KOPT-K1 (cell line): ENCODE measurements around the gene SLC38A5.

Experiments
- H3K27ac ChIP-seq: fragments of 200-600 bp; sonication (generic); 2 replicates; pipeline ENCODE4 v1.5.1; 2016; ENCODE audit warnings: antibody characterized with exemption, mild to moderate bottlenecking, low read depth, low read length; ENCODE audit not compliant: poor library complexity, severe bottlenecking
- H3K36me3 ChIP-seq: fragments of 200-600 bp; sonication (generic); 2 replicates; pipeline ENCODE4 v1.5.1; 2017; ENCODE audit warnings: antibody characterized with exemption, mild to moderate bottlenecking, low read length, moderate library complexity; ENCODE audit not compliant: insufficient read depth
- H3K9me3 ChIP-seq: fragments of 200-600 bp; sonication (generic); 2 replicates; pipeline ENCODE4 v1.5.1; 2017; ENCODE audit warnings: antibody characterized with exemption, low read length, mild to moderate bottlenecking; ENCODE audit not compliant: insufficient read depth, poor library complexity, severe bottlenecking

SLC38A5 gene

DNA sequence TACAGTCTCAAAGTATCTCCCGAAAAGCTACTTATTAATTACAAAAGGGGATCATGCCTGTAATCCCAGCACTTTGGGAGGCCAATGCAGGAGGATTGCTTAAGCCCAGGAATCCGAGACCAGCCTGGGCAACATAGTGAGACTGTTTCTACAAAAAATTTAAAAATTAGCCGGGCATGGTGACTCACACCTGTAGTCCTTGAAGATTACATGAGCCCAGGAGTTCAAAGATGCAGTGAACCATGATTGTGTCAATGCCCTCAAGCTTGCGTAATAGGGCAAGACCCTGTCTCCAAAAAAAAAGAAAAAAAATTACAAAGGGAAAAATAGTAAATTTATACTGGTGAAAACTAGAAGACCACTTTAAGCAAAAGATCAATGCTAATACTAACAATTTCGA, 35.4 kb upstream of the SLC38A5 start:
- H3K9me3 ChIP-seq = no peaks in the 10 kb centered on the region
- no peak overlapping the region for H3K27ac ChIP-seq
- no peaks in the 10 kb centered on the region for H3K36me3 ChIP-seq

DNA sequence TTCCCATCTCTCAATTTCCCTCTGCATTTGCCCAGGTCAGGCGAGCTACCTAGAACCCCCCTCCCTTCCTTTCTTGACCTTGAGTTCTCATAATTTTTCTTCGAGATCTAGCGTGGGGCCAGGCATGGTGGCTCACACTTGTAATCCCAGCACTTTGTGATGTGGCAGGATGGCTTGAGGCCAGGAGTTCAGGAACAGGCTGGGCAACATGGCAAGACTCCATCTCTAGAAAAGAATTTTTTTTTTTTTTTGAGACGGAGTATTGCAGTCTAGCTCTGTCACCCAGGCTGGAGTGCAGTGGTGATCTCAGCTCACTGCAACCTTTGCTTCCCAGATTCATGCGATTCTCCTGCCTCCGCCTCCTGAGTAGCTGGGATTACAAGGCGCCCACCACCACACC, 34.2 kb upstream of the SLC38A5 start:
- Histone ChIP-seq H3K9me3 (no peaks in the 10 kb centered on the region), H3K27ac (no peak overlapping the region), H3K36me3 (no peaks in the 10 kb centered on the region)

DNA sequence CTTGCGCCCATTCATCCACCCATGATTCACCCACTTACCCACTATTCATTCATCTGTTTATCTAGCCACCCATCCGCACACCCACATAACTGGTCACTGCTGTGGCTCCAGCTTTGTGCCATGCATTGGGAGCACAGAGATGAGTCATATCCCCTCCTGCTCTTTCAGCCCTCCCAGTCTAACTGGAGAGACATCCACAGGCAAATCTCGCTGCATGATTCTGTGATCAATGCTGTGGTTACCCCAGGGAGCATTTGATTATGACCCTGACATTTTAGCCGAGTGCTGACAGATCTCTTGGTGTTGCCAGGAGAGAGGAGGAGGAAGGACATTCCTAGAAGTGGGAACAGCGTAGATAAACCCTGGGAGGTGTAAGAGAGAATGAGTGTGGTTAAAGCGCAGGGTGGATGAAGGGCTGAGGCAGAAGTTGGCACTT, 28.3 kb upstream of the SLC38A5 start:
- Histone ChIP-seq H3K27ac (no peak overlapping the region), H3K9me3 (no peaks in the 10 kb centered on the region)

DNA sequence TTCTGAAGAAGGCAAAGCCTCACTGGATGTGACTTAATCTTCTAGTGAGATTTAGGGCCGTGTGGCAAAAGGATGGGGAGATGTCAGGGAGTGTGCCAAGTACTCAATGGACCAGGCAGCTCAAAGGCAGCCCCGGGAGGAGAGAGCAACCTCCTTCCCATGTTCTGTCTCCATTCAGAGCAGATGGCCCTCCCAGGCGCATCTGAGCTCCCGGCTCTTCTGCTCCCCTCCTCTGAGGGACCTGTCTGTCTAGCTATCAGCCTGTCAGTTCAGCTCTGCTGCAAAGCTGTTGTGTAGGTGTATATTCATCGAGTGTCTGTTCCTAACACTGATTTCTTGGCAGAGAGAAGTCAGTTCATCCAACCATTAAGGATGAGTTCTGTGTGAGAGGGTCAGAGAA, 27.8 kb upstream of the SLC38A5 start:
- H3K36me3 ChIP-seq = no peaks in the 10 kb centered on the region

More for the DNA sequence above, 28.3 kb upstream of the SLC38A5 start:
- no peaks in the 10 kb centered on the region for H3K36me3 ChIP-seq

DNA sequence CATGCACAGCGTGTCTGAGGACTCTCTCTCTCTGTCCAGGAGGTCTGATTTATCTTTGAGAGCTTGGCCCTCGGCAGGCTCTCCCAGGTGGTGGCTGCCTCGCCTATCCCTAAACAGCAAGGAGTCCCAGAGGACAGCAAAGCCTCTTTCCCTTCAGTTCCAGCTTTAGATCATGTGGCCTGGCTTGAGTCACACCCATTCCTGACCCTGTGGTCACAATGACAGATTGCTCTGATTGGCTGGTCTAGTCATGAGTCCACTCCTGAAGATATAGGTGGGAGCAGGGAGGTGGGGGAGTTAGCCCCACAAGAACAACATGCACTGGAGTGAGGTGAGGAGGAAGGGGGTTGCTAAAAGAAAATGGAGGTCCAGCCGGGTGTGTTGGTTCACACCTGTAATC, 26.6 kb upstream of the SLC38A5 start:
- Histone ChIP-seq H3K27ac (no peak overlapping the region), H3K36me3 (no peaks in the 10 kb centered on the region), H3K9me3 (no peaks in the 10 kb centered on the region)

More for the DNA sequence above, 27.8 kb upstream of the SLC38A5 start:
- Histone ChIP-seq H3K27ac (no peak overlapping the region), H3K9me3 (no peaks in the 10 kb centered on the region)

DNA sequence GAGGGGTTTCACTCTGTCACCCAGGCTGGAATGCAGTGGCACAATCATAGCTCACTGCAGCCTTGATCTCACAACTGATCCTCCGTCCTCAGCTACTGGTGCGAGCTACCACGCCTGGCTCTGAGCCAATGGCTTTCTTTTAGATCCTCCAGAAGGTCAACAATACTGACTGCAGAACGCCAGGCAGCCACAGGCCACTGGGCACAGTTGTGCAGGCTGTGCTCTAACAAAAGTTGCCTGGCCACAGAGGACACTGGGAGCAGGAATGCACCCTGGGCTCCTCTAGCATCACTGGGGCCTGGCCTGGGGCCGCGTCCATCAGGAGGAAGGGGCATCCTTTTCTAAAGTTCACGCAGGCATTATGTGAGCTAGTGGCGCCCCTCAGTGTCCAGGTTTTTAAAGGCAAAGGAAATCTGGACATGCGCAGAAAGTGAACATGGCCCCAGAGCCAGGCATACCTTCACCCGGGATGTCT, 23.9 kb upstream of the SLC38A5 start:
- H3K9me3 ChIP-seq = no peaks in the 10 kb centered on the region
- no peaks in the 10 kb centered on the region for H3K36me3 ChIP-seq
- no peak overlapping the region for H3K27ac ChIP-seq

DNA sequence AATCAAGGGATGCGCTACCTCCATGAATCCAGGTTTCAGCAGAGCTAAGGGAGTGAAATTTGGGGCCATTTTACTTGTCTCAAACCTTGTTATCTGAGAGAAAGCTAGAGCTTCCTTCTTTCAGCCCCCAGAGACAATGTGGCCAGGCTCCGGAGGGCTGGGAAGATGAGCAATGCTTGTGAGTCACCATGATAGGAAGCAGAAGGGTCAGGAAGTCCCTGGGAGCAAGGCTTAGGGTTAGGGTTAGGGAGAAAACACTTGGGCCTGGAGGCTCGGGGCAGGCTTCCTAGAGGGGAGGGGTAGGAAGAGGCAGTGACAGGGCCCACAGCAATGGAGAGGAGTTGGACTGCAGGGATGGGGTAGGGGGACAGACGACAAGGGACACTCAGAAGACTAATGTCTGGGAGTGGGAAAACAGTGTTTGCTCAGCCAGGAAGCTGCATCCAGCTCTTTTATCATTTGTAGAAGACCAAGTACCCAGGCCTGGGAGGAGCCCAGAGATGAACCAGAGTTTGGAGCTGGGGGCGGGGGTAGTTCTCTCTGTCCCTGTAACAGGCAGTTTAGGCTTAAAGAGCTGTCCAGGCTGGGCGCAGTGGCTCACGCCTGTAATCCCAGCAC, 22.3 kb upstream of the SLC38A5 start:
- H3K27ac ChIP-seq = no peak overlapping the region
- no peaks in the 10 kb centered on the region for H3K9me3 ChIP-seq
- peaks cover 5% of the 10 kb centered on the region; the same call in 1 of the 2 replicates for H3K36me3 ChIP-seq

DNA sequence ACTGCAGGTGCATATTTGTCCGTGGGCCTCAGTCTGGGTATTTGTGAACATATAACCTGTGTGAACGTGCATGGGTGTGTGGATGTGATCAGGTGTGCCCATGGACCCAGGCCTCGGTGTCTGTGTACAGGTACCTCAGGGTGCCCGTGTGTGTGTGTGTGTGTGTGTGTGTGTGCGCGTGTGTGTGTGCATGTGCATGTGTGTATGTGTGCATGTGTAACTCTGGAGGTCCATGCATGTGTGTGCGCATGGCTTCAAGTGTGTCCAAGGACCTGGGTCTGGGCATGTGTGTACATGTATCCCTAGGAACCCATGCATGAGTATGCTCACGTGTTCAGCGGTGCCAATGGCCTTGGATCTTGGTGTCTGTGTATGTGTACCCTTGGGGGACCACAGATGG, 21.7 kb upstream of the SLC38A5 start:
- H3K27ac ChIP-seq = no peak overlapping the region
- peaks cover 11% of the 10 kb centered on the region; the same call in 1 of the 2 replicates for H3K36me3 ChIP-seq
- no peaks in the 10 kb centered on the region for H3K9me3 ChIP-seq

DNA sequence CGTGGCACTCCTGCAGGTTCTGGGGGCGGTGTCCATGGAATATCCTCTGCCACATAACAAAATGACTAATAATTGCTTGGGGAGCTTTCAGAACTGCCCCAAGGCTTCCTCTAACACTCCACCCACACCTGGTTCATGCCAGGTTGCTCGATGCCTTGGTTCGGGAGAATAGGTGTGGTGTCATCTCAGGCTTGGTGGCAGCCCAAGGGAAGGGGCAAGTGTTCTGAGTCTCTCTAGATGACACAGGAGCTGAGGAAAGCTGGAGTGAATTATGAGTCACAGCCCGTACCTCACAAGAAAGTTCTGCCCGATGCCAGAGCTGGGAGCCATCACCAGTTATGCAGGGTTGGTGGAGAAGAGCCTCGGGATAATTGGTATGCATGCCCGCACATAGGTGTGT, 20.6 kb upstream of the SLC38A5 start:
- Histone ChIP-seq H3K36me3 (peaks cover 15% of the 10 kb centered on the region; the same call in 1 of the 2 replicates), H3K9me3 (no peaks in the 10 kb centered on the region), H3K27ac (no peak overlapping the region)

DNA sequence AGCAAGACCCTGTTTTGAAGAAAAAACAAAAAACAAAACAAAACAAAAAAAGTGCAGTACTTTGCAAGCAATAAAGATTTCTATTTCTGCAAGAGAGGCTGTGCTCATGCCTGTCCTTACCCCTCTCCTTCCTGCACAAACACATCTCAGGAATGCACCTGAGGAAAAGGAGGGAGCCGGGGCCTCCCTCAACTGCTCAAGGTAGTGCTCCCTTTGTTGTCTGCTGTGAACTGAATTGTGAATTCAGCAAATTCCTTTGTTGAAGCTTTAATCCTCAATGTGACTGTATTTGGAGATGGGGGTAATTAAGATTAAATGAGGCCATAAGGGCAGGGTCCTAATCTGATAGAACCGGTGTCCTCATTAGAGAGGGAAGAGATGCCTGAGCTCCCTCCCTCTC, 19.8 kb upstream of the SLC38A5 start:
- peaks cover 23% of the 10 kb centered on the region; the same call in 1 of the 2 replicates for H3K36me3 ChIP-seq
- no peaks in the 10 kb centered on the region for H3K9me3 ChIP-seq
- no peak overlapping the region for H3K27ac ChIP-seq

DNA sequence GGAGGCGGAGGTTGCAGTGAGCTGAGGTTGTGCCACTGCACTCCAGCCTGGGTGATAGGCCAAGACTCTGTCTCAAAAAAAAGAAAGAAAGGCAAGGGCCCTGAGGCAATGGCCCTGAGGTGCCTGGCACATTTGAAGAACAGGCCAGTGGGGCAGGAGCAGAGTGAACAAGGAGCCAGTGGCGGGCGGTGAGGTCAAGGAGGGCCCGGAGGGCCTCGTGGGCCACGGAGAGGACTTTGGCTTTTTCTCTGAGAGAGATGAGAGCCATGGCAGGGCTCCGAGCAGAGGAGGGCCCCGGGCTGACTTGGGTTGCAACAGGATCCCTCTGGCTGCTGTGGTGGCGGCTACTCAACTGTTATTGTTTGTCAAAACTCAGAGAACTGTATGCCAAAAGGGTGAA, 19.2 kb upstream of the SLC38A5 start:
- Histone ChIP-seq H3K27ac (no peak overlapping the region), H3K36me3 (peaks cover 29% of the 10 kb centered on the region; the same call in 1 of the 2 replicates), H3K9me3 (no peaks in the 10 kb centered on the region)

DNA sequence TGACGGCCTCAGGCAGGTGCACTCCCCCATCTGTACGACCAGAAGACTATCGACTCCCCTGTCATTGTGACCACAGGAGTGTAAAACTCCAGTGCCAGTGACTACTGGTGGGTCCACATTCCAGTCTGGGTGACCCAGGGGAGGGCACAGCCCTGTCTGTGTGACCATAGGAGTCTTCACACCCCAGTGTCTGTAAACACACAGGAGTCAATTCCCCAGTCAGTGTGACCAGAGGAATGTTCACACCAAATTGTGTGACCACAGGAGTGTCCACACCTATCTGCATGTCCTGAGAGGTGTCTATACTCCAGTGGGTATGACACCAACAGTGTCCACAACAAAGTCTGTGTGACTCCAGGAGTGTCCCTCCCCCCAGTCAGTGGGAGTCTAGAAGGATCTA, 18.0 kb upstream of the SLC38A5 start:
- H3K36me3 ChIP-seq = peaks cover 39% of the 10 kb centered on the region
- H3K9me3 ChIP-seq = no peaks in the 10 kb centered on the region
- no peak overlapping the region for H3K27ac ChIP-seq

DNA sequence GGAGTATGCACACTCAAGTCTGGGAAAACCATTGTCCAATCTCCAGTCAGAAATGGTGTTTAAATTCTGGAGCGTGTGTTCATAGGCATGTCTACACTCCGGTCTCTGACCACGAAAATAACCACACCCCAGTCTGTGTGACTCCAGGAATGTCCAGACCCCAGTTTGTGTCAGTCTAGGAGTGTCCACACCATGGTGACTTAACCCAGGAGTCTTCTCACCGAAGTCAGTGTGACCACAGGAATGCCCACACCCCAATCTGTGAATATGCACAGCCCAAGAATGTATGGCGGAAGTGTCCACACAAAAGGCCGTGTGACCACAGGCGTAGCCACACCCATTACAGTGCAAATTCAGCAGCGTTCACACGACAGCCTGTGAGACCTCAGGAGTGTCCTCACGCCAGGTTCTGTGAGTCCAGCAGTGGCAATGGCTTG, 17.3 kb upstream of the SLC38A5 start:
- no peaks in the 10 kb centered on the region for H3K9me3 ChIP-seq
- H3K27ac ChIP-seq = no peak overlapping the region
- peaks cover 46% of the 10 kb centered on the region for H3K36me3 ChIP-seq

DNA sequence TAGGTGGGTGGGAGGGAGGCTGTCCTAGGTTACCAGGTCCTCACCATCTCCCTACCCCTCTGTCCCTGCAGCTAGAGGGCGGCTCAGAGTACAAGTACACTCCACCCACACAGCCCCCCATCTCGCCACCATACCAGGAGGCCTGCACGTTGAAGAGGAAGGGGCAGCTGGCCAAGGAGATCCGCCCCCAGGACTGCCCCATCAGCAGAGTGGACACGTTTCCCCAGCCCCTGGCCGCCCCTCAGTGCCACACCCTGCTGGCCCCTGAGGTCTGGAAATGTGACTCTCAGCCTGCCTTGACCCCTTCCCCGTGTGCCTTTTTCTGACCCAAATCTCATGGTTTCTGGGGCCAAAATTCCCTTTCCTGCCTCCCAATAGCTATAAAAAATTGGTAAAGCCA, 12.5 kb upstream of the SLC38A5 start:
- peaks cover 78% of the 10 kb centered on the region for H3K36me3 ChIP-seq
- no peaks in the 10 kb centered on the region for H3K9me3 ChIP-seq
- no peak overlapping the region for H3K27ac ChIP-seq

DNA sequence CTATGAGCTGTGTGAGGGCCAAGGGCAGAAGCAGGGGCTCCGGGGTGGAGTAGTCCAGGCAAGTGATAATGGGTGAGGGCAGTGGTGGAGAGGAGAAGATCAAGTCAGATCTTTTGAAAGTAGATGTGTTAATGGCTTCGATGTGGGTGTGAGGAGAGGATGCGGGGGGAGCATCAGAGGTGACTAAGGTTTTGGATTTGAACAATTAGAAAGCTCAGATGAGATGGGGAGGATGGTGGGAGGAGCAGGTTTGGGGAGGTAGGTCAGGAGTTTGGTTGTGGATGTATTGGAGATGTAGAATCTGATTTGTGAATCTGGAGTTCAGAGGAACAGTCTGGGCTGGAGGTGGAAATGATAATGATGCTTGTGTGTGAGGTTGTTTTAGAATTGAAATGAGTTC, 10.5 kb upstream of the SLC38A5 start:
- Histone ChIP-seq H3K27ac (no peak overlapping the region), H3K9me3 (no peaks in the 10 kb centered on the region), H3K36me3 (peaks cover 67% of the 10 kb centered on the region)

DNA sequence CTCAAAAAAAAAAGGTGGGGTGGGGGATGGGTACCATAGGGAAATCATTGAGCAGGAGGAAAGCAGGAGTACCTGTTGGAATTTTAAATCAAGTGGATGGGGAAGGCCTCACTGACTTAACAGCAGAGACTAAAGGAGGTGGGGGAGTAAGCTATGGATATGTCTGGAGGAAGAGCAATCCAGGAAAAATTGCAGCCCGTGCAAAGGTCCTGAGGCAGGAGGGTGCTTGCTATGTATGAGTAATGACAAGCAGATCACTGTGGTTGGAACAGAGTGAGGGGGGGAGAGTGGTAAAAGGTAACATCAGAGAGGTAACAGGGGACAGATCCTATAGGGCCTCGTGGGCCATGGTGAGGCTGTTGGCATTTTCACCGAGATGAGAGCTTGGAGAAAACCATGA, 10.1 kb upstream of the SLC38A5 start:
- Histone ChIP-seq H3K27ac (no peak overlapping the region), H3K9me3 (no peaks in the 10 kb centered on the region), H3K36me3 (peaks cover 62% of the 10 kb centered on the region)
